ENCODE results near the gene BLM. TPM values are rescaled to one million over a fixed set of nuclear protein-coding genes. Genes with fewer than 3 reads are reported as not detected.

The BLM gene
- polyA plus RNA-seq, 2 of the 4 experiments (the other 2 are of a cell fraction): 10.5 to 15.2 TPM

DNA sequence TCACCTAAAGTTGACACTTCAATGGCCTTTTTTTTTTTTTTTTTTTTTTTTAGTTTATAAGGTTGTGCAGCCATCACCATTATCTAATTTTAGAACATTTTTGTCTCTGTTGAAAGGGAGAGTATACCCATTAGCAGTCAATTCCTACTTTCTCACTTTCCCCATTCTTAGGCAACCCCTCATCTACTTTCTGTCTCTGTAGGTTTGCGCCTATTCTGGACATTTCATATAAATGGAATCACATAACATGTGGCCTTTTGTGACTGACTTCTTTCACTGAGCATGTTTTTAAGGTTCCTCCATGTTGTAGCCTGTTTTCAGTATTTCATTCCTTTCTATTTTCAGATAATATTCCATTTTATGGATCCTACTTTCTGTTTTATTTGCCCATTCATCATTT lies 56.3 kb downstream of the BLM start:
- ChIA-PET POLR2A (no interaction called here), CTCF (interaction anchor here (0.6 to 1.8 kb wide), 5 partner anchors 9 to 834 kb away, joined by 3 to 4 read pairs (median 3); no protein-coding TSS in a partner anchor)
- ATAC-seq (no peak), FAIRE-seq (peak; percentile 39), DNase-seq (ENCODE audit: low read depth in 1 of 2, low spot score in 1 of 2) (no peak)
- Histone ChIP-seq H3K4me3 (no peak overlapping the region), H3K27ac (no peak overlapping the region), H3K4me1 (peaks cover 12% of the 10 kb centered on the region), H3K9me3 (no peaks in the 10 kb centered on the region), H3K4me2 (no peak overlapping the region)
- whole genome bisulfite sequencing (ENCODE audit: missing lambda C conversion rate): 98% methylated on average over 1 of the region's 1 CpG
- TF ChIP-seq HOXA7 (CRISPR knock-in tag; IDR thresholded peaks at IDR 0.05) (no peak), MAZ (IDR thresholded peaks at IDR 0.05; ENCODE audit: borderline replicate concordance, low read depth, low read length) (no peak), ATOH8 (CRISPR knock-in tag; IDR thresholded peaks at IDR 0.05; ENCODE audit: low read depth) (no peak), CTCF (IDR thresholded peaks at IDR 0.05) (no peak), RARB (CRISPR knock-in tag; IDR thresholded peaks at IDR 0.05) (no peak), KDM1A (IDR thresholded peaks at IDR 0.05; ENCODE audit: low read depth) (no peak), BHLHE40 (IDR thresholded peaks at IDR 0.05; ENCODE audit: low read depth, low read length) (no peak)
- TF ChIP-seq, protein P1, sequence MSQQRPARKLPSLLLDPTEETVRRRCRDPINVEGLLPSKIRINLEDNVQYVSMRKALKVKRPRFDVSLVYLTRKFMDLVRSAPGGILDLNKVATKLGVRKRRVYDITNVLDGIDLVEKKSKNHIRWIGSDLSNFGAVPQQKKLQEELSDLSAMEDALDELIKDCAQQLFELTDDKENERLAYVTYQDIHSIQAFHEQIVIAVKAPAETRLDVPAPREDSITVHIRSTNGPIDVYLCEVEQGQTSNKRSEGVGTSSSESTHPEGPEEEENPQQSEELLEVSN (IDR thresholded peaks at IDR 0.05; ENCODE audit: borderline replicate concordance, low read depth): no peak
- TF ChIP-seq, protein P2, sequence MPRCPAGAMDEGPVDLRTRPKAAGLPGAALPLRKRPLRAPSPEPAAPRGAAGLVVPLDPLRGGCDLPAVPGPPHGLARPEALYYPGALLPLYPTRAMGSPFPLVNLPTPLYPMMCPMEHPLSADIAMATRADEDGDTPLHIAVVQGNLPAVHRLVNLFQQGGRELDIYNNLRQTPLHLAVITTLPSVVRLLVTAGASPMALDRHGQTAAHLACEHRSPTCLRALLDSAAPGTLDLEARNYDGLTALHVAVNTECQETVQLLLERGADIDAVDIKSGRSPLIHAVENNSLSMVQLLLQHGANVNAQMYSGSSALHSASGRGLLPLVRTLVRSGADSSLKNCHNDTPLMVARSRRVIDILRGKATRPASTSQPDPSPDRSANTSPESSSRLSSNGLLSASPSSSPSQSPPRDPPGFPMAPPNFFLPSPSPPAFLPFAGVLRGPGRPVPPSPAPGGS (IDR thresholded peaks at IDR 0.05): no peak

DNA sequence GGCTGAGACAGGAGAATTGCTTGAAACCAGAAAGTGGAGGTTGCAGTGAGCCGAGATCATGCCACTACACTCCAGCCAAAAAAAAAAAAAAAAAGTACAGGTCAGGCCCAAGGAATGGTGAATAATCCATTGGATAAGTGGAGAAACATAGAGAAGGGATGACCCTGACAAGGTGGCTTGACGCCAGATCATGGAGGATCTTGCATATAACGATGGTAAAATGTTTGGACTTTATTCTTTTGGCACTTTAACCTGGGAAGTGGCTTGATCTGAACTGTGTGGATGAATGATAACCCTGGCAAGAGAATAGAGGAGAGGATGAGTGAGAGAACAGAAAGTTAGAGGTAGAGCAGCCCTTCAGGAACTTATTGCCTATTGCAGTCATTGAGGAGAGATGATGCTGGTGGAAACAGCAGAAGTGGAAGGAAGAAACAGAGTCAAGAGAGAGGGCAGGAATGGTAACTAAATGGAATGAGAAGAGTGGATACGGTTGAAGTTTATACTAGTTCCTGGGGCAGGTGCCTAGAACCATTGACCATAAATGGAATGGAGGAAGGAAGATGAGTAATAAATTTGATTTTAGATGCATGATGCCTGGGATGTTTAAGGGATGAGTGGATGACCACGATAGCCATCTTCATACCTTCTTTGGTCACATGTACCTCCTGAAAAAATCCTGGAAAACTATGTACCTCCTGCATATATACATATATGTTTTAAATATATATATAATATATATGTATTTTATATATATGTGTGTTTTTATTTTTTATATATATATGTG lies 57.8 kb downstream of the BLM start:
- ChIA-PET CTCF (interaction anchor here (0.7 to 1.8 kb wide), 3 partner anchors 13 to 15 kb away, joined by 3 to 4 read pairs (median 3); no protein-coding TSS in a partner anchor), POLR2A (no interaction called here)
- Histone ChIP-seq H3K4me3 (no peak overlapping the region), H3K27ac (no peak overlapping the region), H3K9me3 (no peaks in the 10 kb centered on the region), H3K4me1 (peaks cover 12% of the 10 kb centered on the region), H3K4me2 (0 out of 3 replicates have a peak overlapping the region, but pooled peaks have one; percentile 5)
- WGBS (ENCODE audit: missing lambda C conversion rate): 71% methylated on average over 5 of the region's 5 CpGs
- DNase-seq (ENCODE audit: low read depth in 1 of 2, low spot score in 1 of 2): peak; percentile 25 to 40
- TF ChIP-seq, protein P3, sequence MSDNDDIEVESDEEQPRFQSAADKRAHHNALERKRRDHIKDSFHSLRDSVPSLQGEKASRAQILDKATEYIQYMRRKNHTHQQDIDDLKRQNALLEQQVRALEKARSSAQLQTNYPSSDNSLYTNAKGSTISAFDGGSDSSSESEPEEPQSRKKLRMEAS (IDR thresholded peaks at IDR 0.05): no peak
- TF ChIP-seq FOSL2 (IDR thresholded peaks at IDR 0.05) (no peak), FOSL2 (CRISPR knock-in tag; IDR thresholded peaks at IDR 0.05) (no peak), CHD4 (IDR thresholded peaks at IDR 0.05; ENCODE audit: borderline replicate concordance) (no peak), ESRRA (IDR thresholded peaks at IDR 0.05; ENCODE audit: borderline replicate concordance, low read length) (no peak), EHMT2 (IDR thresholded peaks at IDR 0.05; ENCODE audit: low read depth) (no peak), USF2 (IDR thresholded peaks at IDR 0.05) (no peak), PHF8 (IDR thresholded peaks at IDR 0.05; ENCODE audit: borderline replicate concordance, low read depth) (no peak), HOXB13 (CRISPR knock-in tag; IDR thresholded peaks at IDR 0.05; ENCODE audit: low read depth) (no peak), CBX8 (IDR thresholded peaks at IDR 0.05) (no peak)
- peak; percentile 34 to 59; a peak in 2 of 6 replicates for ATAC-seq
- FAIRE-seq: no peak
